ENCODE data around the gene PLD1.

PLD1 gene

DNA sequence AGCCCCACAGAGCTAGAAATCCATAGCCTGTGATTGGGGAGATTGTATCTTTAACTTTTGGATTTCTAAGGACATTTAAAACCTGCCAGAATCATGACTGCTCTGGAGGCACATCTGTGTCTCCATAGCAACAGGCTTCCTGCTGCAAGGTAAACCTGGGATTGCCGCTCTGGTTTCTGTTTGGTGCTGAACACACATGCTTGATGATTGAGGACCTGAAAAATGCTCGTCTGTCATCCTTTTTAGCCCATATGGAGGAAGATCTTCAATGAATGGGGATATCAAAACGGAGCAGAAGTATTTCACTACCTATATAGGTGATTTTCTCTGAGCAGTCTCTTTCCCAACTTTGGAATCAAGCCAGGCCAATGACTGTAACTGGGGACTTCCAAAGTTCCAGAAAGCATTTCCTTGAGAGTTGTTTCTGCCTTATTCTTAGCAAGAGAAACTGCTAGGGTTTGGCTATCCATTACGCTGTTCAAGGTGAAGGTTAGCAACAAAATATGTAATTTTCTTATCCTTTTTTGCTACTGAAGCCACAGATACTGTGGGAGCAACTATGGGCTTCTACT is 253.6 kb downstream of the PLD1 start:
- peak; percentile 15 for DNase-seq

DNA sequence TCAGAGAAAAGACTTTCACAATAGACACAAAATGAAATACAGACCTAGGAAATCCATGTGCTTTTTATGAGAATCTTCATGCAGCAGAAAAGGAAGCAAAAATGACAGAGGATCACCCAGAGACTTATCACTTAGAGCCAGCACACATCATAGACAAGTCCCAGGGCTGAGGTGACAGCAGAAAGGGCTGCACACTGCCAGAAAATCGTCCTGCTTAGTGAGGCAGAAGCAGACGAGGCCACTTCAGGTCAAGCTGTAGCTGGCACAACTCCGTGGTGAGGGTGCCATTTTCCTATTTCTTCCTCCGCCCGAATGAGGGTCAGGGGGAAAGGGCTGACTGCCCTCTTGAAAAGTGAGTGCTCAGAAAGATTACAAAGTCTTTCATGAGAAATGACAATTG is 254.1 kb downstream of the PLD1 start:
- DNase-seq = no peak

DNA sequence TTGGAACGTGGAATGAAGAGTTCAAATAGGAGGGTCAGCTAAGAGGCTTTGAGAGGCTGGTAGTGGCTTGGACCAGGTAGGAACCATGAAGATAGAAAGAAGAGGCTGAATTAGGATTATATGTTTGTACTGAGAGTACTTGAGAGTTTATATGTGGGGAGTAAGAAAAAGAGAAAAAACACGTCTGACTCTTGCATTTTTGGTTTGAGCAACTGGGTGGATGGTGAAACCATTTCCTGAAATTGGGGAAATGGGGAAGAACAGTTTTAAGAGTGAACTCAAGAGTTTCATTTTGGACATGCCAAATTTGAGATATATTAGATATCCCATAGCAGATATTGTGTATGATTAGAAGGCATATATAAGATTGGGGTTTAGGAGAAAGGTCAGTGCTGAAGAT is 257.2 kb downstream of the PLD1 start:
- DNase-seq = no peak

DNA sequence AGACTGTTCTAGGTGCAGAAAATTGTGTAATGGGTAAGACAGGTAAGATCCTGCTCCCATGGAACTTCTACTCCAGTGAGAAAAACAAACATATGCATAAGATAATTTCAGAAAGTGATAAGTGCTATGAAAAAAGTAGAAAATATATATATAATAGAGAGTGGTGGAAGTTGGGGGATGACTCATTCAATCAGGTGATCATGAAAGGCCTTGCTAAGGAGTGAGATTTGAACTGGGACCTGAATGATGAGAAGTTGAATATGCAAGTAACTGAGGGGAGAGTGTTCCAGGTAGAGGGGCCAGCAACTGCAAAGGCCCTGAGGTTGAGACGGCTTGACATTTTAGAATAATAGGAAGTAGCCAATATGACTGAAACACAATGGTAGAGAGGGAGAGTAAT is 257.8 kb downstream of the PLD1 start:
- DNase-seq = no peak

DNA sequence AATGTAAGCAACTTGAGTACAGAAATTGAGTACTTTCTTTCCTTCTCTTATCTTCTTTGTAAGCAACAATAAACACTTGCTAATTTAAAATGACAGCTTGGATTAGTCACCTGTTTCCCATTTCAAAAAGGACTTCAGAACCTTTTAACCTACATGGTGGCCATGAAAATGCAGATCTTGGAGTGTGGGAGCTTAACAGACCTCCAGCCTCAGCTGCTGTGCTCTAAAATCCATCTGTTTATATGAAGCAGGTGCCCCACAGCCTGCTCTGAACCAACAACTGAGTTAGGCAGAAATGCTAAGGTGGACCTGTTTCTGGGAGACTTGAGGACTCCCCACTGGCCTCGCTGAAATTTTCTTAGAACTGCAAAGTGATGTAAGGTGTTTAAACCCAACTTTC is 259.0 kb downstream of the PLD1 start:
- DNase-seq = no peak
